GM21390 (cell line): ENCODE data around the gene TMEM222.

ENCODE experiments used
- ATAC-seq: cut with Tn5 transposase; IDR thresholded peaks from one replicate; pipeline ENCODE4 v1.9.1; 2021; ENCODE audit not compliant: unreplicated experiment

Gene TMEM222

GRCh38 chr1:27341525-27342252 is 19.7 kb downstream of the TMEM222 start, which contains the start of gene SYTL1:
TSS of gene SYTL1 (plus strand) at chr1:27342022. CDS start at chr1:27345335, 3,313 bp downstream.
- ATAC-seq = peak; percentile 56

GRCh38 chr1:27342391-27342777 is 20.4 kb downstream of the TMEM222 start:
- no peak for ATAC-seq

DNA sequence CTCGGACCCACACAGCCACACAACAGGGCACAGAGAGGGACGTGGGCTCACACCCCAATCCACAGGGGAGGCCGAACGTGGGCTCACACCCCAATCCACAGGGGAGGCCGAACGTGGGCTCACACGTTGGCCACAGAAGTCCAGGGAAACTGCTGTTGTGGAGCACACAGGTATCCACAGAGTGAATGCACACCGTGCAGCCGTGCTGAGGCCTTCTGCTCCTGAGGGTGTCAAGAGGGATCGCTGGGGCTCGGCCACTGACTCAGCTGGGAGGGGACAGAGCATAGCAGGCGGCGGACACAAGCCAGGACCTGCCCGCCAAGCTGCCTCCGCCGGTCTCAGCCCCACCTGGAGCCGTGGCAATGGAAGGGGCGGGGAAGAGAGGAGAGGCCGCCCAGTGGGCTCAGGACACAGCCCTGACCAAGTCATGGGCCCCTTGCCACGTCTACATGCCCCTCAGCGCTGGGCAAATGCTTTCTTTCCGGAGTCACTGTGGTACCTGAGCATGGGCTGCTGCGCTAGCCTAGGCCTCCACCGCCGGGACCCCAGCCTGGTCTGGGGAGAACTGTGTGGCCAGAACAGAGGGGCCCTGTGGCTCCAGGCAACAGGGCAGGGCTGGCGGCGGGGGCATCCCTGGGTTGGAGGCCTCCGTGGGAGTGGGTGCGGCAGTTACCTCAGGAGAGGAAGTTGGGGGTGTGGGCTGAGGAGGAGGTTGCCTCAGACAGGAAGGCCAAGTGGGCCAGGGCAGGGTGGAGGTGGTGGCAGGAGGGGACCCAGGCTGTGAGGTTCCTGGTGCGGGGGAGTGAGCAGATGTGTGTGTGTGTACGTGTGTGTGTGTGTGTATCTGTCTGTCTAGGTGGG is 21.0 kb downstream of the TMEM222 start:
- no peak for ATAC-seq

- no peak for ATAC-seq
Measured at GRCh38 chr1:27343639-27344025, 21.7 kb downstream of the TMEM222 start.

DNA sequence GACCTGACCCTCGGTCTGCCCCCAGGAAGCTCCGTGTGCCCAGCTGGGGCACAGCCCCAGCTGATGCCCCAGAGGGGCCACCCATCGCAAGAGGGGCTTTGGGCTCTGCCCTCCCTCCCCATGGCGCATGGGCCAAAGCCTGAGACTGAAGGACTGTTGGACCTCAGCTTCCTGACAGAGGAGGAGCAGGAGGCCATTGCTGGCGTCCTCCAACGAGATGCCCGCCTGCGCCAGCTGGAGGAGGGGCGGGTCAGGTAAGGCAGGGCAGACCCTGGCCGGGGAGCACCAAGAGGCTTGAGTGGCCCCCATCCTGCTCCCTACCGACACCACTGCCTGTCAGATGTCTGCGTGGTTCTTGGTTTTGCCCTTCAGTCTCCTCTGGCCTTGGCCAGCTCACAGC is 23.3 kb downstream of the TMEM222 start:
- ATAC-seq = no peak

DNA sequence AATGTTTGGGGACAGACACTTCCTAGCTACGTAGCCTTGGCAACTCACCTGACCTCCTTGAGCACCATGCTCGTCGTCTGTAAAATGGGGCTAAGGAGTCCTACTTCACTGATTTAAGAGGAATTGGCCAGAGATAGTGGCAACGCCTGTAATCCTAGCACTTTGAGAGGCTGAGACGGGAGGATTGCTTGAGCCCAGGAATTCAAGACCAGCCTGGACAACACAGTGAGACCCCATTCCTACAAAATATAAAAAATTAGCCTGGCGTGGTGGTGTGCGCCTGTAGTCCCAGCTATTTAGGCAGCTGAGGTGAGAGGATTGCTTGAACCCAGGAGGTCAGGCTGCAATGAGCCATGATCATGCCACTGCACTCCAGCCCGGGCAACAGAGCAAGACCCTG is 24.4 kb downstream of the TMEM222 start:
- ATAC-seq = no peak

DNA sequence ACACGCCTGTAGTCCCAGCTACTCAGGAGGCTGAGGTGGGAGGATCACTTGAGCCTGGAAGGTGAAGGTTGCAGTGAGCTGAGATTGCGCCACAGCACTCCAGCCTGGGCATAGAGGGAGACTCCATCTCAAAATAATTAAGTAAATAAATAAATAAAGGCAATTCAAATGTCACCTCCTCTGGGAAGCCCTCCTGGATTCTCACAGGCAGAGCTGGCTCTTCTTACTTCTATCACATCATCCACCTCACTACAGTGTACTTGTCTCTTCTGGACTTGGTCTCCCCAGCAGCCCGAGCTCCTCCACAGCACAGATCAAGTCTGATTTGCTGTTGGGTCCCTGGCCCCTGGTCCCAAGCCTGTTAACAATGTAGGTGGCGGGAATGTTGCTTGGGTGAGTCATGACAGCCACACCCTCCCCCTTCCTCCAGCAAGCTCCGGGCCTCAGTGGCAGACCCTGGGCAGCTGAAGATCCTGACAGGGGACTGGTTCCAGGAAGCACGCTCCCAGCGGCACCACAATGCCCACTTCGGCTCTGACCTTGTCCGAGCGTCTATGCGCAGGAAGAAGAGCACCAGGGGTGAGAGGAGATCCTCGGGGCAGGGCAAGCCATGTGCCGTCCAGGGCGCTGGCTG is 25.1 kb downstream of the TMEM222 start:
- no peak for ATAC-seq

- no peak for ATAC-seq
Measured at GRCh38 chr1:27348861-27349783, 27.2 kb downstream of the TMEM222 start.

- ATAC-seq = no peak
Measured at GRCh38 chr1:27349784-27350662, 28.1 kb downstream of the TMEM222 start.

DNA sequence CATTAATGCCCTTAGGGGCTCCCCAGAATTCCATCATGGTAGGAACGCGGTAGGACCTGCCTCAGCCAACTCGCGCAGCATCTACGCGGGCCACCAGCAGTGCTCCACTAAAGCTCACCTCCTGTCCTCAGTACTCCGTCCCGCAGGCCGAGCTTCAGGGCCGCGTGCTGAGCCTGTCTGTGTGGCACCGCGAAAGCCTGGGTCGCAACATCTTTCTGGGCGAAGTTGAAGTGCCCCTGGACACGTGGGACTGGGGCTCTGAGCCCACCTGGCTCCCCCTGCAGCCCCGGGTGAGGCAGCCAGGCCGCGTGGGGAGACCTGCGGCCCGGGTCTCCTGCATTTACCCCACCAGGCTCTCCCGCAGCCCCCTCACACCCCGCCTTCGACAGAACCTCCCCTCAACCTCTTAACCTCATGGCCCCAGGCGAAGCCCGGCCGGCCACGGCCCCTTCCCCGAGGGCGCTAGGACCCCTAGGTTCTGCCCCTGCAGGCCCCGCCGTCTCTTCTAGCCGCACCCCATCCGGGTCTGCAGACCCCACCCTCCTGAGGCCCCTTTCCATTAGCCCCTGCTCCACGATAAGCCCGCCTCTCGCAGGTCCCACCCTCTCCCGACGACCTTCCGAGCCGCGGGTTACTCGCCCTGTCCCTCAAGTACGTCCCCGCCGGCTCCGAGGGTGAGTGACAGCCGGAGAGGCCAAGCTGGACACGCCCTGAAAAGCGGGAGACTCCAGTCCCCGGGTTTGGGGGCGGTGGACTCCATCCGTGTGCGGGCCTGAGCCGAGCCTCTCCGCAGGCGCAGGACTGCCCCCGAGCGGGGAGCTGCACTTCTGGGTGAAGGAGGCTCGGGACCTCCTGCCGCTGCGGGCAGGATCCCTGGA is 28.9 kb downstream of the TMEM222 start:
- no peak for ATAC-seq

DNA sequence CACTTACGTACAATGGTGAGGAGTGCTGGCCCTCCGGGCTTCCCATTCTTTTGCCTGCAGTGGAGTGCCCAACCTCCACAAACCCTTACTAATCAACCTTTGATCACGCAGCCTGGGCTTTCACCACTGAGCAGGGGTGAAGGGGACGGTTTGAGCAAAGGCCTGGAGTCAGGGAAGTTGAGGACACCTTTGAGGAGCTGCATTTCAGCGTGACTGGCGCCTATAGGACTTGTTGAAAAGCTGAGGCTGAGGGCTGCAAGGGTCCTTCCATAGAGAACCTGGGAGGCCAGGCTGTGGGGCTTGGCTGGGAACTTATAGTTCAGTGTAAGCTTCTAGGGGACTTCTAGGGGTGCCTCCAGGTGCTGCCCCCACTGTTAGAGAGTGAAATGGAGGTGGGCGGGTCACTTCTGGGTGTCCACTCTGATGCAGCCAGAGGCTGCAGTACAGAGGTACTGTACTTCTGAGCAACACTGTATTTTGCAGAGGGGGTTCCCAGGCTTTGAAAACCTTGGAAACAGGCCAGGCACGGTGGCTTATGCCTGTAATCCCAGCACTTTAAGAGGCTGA is 29.7 kb downstream of the TMEM222 start:
- no peak for ATAC-seq

GRCh38 chr1:27353166-27353565 is 31.2 kb downstream of the TMEM222 start:
- ATAC-seq = no peak

DNA sequence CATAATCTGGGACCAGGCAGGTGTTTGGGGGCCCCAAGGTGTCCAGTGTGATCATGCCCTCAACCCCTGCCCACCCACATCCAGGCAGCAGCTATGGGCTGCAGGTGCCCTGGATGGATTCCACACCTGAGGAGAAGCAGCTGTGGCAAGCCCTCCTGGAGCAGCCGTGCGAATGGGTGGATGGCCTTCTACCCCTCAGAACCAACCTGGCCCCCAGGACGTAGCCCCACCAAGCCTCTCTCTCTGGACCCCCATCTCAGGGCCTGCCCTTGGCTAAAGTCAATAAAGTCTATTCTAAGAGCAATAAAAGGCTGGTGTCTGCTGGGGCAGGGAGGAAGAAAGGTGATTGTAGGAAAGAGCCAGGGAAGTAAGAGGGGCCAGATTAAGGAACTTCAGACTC is 31.7 kb downstream of the TMEM222 start:
- no peak for ATAC-seq

DNA sequence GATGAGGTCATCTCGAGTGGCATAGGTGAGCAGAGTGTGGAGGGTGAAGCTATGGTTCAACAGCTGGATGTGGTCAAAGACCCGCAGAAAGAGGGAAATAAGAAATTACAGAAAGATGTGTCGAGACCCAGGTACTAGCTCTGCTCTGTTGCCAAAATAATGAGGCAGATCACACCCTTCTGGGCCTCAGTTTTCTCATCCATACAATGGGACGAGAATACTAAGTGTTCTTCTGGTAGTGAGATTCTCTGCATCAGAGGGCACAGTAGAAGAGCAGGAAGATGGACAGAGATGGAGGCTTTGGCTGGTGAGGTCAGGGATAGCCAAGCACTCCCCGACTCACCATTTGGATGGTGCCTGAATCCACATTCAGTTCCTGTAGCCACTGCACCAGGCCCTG is 33.7 kb downstream of the TMEM222 start:
- ATAC-seq = no peak

DNA sequence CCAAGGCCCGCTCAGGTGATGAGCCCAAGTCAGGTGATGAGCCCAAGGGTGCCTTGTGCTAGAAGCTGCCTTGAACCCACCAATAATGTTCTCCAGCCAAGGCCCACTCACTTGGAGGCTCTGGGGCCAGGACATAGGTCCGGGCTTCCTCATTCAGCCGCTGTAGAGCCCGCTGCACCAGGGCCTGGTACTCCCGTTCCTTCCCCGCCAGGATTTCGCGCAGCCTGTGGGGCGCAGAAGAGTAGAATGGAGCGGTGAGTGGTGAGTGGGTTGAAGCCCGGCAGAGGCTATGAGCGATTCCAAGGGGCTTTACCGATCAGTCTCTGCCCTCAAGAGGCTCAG is 34.3 kb downstream of the TMEM222 start:
- ATAC-seq = no peak

DNA sequence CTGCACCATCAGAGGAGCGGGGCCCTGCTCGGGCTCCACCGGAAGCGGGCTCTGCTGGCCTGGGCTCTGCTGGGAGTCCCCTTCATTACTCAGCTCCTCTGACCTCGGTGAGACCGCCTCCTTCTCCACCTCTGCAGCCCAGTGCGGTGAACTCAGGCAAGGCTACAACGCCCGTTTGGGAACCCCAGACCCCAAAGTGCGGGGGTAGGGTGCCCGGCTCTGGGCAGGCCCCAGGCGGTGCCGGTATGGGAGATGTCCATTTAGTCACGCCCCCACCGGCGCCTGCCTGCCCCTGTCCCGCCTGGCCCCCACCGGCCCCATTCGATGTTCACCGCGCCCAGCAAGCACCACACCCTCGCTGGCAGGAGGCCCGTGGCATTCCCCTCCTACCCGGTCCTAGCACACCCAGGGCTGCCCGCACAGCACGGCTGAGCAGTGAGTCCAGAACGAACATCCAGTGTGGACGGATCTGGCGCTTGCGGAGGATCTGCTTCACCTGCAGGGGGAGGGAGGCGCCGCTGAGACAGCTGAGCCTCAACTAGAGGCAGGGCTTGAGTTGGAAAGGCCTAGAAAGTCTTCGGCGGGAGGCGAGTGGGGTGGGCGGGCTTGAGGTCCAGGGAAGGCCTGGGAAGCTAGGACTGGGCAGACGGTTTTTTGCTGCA is 34.8 kb downstream of the TMEM222 start:
- ATAC-seq = no peak

- no peak for ATAC-seq
Measured at GRCh38 chr1:27357281-27358037, 35.5 kb downstream of the TMEM222 start.
